RWPE2 (cell line): ENCODE measurements around the gene ZNF804A.

Experiments used
- ATAC-seq: fragments of 200-7000 bp; cut with Tn5 transposase; 3 replicates; pipeline ENCODE4 v1.9.1; 2021; ENCODE audit warnings: low read depth
- DNase-seq: peaks from one replicate; pipeline ENCODE4 v3.0.0-alpha.2; 2020; ENCODE audit warnings: low spot score
- H3K27ac ChIP-seq: fragments of 450-650 bp; 2 replicates; pipeline ENCODE4 v1.5.1; 2017; ENCODE audit warnings: mild to moderate bottlenecking; ENCODE audit not compliant: poor library complexity, severe bottlenecking
- H3K27me3 ChIP-seq: fragments of 250-450 bp; sonication (Bioruptor Pico); 2 replicates; pipeline ENCODE4 v1.5.1; 2021; ENCODE audit warnings: mild to moderate bottlenecking, moderate library complexity; ENCODE audit not compliant: insufficient read depth, poor library complexity, severe bottlenecking
- H3K36me3 ChIP-seq: fragments of 250-450 bp; sonication (Bioruptor Pico); 2 replicates; pipeline ENCODE4 v1.5.1; 2020; ENCODE audit warnings: low read depth, mild to moderate bottlenecking, moderate library complexity
- H3K4me1 ChIP-seq: fragments of 250-450 bp; sonication (Bioruptor Pico); 2 replicates; pipeline ENCODE4 v1.5.1; 2021; ENCODE audit warnings: mild to moderate bottlenecking, moderate library complexity; ENCODE audit not compliant: insufficient read depth, poor library complexity, severe bottlenecking
- H3K4me3 ChIP-seq: fragments of 250-450 bp; sonication (Bioruptor Pico); 2 replicates; pipeline ENCODE4 v1.5.1; 2021; ENCODE audit warnings: mild to moderate bottlenecking, moderate library complexity; ENCODE audit not compliant: severe bottlenecking
- H3K9me3 ChIP-seq: fragments of 250-450 bp; sonication (Bioruptor Pico); 2 replicates; pipeline ENCODE4 v1.5.1; 2021; ENCODE audit warnings: mild to moderate bottlenecking, moderate library complexity; ENCODE audit not compliant: severe bottlenecking
- CTCF ChIP-seq: fragments of 450-650 bp; IDR thresholded peaks from one replicate; pipeline ENCODE4 v1.5.1; 2017; ENCODE audit warnings: mild to moderate bottlenecking, moderate library complexity; ENCODE audit not compliant: poor library complexity, severe bottlenecking

The ZNF804A gene

GRCh38 chr2:184814421-184814820 lies 216.1 kb downstream of the ZNF804A start:
- Histone ChIP-seq H3K27me3 (no peaks in the 10 kb centered on the region), H3K9me3 (no peaks in the 10 kb centered on the region), H3K27ac (no peak overlapping the region), H3K4me3 (no peak overlapping the region), H3K4me1 (no peaks in the 10 kb centered on the region), H3K36me3 (no peaks in the 10 kb centered on the region)
- no peak for ATAC-seq
- DNase-seq, result no peak
- no peak for TF ChIP-seq CTCF

GRCh38 chr2:184815824-184816223 lies 217.5 kb downstream of the ZNF804A start:
- ATAC-seq (no peak), DNase-seq (no peak)
- Histone ChIP-seq H3K9me3 (no peaks in the 10 kb centered on the region), H3K36me3 (no peaks in the 10 kb centered on the region), H3K27me3 (no peaks in the 10 kb centered on the region), H3K4me1 (no peaks in the 10 kb centered on the region), H3K4me3 (no peak overlapping the region), H3K27ac (no peak overlapping the region)
- TF ChIP-seq CTCF, result no peak

GRCh38 chr2:184824597-184824996 lies 226.3 kb downstream of the ZNF804A start:
- Histone ChIP-seq H3K27ac (no peak overlapping the region), H3K9me3 (no peaks in the 10 kb centered on the region), H3K36me3 (no peaks in the 10 kb centered on the region), H3K4me3 (no peak overlapping the region), H3K4me1 (no peaks in the 10 kb centered on the region), H3K27me3 (no peaks in the 10 kb centered on the region)
- ATAC-seq (no peak), DNase-seq (no peak)
- TF ChIP-seq CTCF, result no peak

GRCh38 chr2:184830531-184830930 lies 232.2 kb downstream of the ZNF804A start:
- no peak for TF ChIP-seq CTCF
- DNase-seq (no peak), ATAC-seq (no peak)
- no peaks in the 10 kb centered on the region for H3K27me3 ChIP-seq
- no peaks in the 10 kb centered on the region for H3K4me1 ChIP-seq
- no peaks in the 10 kb centered on the region for H3K9me3 ChIP-seq
- no peak overlapping the region for H3K27ac ChIP-seq
- H3K36me3 ChIP-seq, result no peaks in the 10 kb centered on the region
- no peak overlapping the region for H3K4me3 ChIP-seq

- no peak overlapping the region for H3K27ac ChIP-seq
- no peak overlapping the region for H3K4me3 ChIP-seq
- H3K36me3 ChIP-seq, result no peaks in the 10 kb centered on the region
- no peak for ATAC-seq
- no peaks in the 10 kb centered on the region for H3K9me3 ChIP-seq
- H3K27me3 ChIP-seq, result no peaks in the 10 kb centered on the region
- no peaks in the 10 kb centered on the region for H3K4me1 ChIP-seq
- DNase-seq, result no peak
- TF ChIP-seq CTCF, result no peak
Observed at GRCh38 chr2:184834699-184835397, 236.5 kb downstream of the ZNF804A start.
